Measurements from ENCODE around the gene SLC25A53.

SLC25A53 gene

GRCh38 chrX:104105330-104106262 is 51.2 kb downstream of the SLC25A53 start:
- no peak for TF ChIP-seq CTCF (IDR thresholded peaks at IDR 0.05)

GRCh38 chrX:104104676-104105075 is 52.1 kb downstream of the SLC25A53 start:
- no peak for TF ChIP-seq CTCF (IDR thresholded peaks at IDR 0.05)

- no peak for TF ChIP-seq CTCF (IDR thresholded peaks at IDR 0.05)
These were observed 57.9 kb downstream of the SLC25A53 start for GRCh38 chrX:104098919-104099318.

GRCh38 chrX:104098151-104098808 is 58.5 kb downstream of the SLC25A53 start:
- peak; percentile 43; the same call in 1 of the 2 replicates for TF ChIP-seq CTCF (IDR thresholded peaks at IDR 0.05)

- no peak for TF ChIP-seq CTCF (IDR thresholded peaks at IDR 0.05)
These were observed 70.9 kb downstream of the SLC25A53 start for GRCh38 chrX:104085919-104086318.

- no peak for TF ChIP-seq CTCF (IDR thresholded peaks at IDR 0.05)
These were observed 71.3 kb downstream of the SLC25A53 start for GRCh38 chrX:104085477-104085876.

- TF ChIP-seq CTCF (IDR thresholded peaks at IDR 0.05) = no peak
These were observed 72.1 kb downstream of the SLC25A53 start for GRCh38 chrX:104084534-104085277.
